Measurements from ENCODE around the gene TSC1. TPM values are rescaled to one million over a fixed set of nuclear protein-coding genes. Genes with fewer than 3 reads are reported as not detected.

Gene TSC1
- total and polyA plus RNA-seq, 2 experiments from 2014 or later, result 23.7 to 48.0 TPM

DNA sequence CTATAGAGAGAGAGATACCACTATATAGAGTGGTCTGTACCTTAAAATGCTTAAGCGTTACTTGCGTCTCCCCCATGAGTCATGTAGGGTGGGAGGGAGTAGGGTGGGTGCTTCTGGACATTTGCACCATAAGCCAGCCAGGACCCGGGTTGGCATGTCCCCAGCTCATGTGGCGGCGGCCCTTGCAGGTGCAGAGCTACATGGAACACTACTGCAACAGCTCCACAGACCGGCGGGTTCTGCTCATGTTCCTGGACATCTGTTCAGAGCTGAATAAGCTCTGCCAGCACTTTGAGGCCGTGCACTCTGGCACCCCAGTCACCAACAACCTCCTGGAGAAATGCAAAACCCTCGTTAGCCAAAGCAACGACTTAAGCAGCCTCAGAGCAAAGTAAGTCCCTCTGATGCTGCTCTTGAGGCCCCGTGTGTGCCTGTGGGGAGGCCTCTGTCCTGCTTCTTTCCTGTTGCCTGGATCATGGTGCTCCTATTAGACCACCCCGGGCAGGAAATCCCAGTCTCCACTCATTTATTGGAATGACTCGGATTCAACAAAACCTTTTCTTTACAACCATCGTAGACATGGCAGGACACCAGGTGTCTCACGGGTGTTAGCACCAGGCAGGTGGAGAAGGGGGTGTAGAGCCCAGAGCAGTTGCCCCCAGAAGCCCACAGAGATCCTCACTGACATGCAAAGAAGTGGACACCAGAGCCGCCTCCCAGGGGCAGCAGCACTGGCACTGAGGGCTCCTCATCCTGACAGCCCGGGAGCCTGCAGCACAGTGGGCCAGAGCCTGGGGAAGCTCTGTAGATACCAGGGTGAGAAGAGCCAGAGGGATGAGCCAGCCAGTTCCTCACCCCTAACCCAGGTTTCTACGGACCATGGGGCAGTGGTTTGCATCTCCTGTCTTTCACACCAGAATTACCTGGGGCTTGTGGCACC is 57.0 kb downstream of the TSC1 start (continued):
- TF ChIP-seq, protein P1, sequence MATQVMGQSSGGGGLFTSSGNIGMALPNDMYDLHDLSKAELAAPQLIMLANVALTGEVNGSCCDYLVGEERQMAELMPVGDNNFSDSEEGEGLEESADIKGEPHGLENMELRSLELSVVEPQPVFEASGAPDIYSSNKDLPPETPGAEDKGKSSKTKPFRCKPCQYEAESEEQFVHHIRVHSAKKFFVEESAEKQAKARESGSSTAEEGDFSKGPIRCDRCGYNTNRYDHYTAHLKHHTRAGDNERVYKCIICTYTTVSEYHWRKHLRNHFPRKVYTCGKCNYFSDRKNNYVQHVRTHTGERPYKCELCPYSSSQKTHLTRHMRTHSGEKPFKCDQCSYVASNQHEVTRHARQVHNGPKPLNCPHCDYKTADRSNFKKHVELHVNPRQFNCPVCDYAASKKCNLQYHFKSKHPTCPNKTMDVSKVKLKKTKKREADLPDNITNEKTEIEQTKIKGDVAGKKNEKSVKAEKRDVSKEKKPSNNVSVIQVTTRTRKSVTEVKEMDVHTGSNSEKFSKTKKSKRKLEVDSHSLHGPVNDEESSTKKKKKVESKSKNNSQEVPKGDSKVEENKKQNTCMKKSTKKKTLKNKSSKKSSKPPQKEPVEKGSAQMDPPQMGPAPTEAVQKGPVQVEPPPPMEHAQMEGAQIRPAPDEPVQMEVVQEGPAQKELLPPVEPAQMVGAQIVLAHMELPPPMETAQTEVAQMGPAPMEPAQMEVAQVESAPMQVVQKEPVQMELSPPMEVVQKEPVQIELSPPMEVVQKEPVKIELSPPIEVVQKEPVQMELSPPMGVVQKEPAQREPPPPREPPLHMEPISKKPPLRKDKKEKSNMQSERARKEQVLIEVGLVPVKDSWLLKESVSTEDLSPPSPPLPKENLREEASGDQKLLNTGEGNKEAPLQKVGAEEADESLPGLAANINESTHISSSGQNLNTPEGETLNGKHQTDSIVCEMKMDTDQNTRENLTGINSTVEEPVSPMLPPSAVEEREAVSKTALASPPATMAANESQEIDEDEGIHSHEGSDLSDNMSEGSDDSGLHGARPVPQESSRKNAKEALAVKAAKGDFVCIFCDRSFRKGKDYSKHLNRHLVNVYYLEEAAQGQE (IDR thresholded peaks at IDR 0.05; ENCODE audit: unreplicated experiment), result no peak
- no peak for TF ChIP-seq STAT1 (IDR thresholded peaks at IDR 0.05; ENCODE audit: unreplicated experiment)
- TF ChIP-seq ZNF331 (CRISPR knock-in tag; IDR thresholded peaks at IDR 0.05; ENCODE audit: low read depth), result no peak
- TF ChIP-seq JUNB (IDR thresholded peaks at IDR 0.05; ENCODE audit: unreplicated experiment), result no peak
- TF ChIP-seq NANOG (IDR thresholded peaks at IDR 0.05; ENCODE audit: borderline replicate concordance), result no peak
- no peak for TF ChIP-seq POLR2AphosphoS5 (IDR thresholded peaks at IDR 0.05; ENCODE audit: low read depth)
- no peak for TF ChIP-seq EZH2phosphoT487 (IDR thresholded peaks at IDR 0.05; ENCODE audit: unreplicated experiment)
- no peak for TF ChIP-seq EZH2 (IDR thresholded peaks at IDR 0.05; ENCODE audit: low read depth, unreplicated experiment)
- TF ChIP-seq CREB1 (CRISPR knock-in tag; IDR thresholded peaks at IDR 0.05; ENCODE audit: low read depth), result no peak
- no peak for TF ChIP-seq ETS1 (IDR thresholded peaks at IDR 0.05)
- TF ChIP-seq CTCF (conservative IDR thresholded peaks at IDR 0.05; ENCODE audit: low read depth in 2 of 2), result no peak
- TF ChIP-seq ZNF114 (CRISPR knock-in tag; IDR thresholded peaks at IDR 0.05), result no peak

DNA sequence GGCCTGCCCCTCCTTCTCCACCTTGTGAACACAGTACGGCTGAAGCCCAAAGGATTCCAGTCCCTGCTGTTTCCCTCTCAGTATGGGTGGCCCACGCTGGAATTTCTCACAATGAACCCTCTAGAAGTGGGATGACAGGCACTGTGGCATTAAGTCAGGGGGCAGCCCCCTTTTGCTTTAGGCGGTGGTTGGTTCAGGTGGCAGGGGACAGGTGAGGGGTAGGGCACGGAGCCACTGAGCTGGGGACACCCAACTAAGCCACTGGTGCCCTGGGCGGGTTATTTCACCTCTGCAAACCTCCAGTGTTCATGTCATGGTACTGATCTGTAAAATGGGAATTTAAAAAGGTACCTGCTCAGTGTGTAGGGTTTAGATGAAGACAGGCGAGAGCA is 58.1 kb downstream of the TSC1 start:
- Histone ChIP-seq H3K79me2 (replicated peaks; ENCODE audit: insufficient read depth) (no peaks in the 10 kb centered on the region), H4K20me1 (replicated peaks; ENCODE audit: insufficient read depth) (no peaks in the 10 kb centered on the region), H2AFZ (no peak overlapping the region), H3K27ac (ENCODE audit: low read depth) (no peak overlapping the region), H3K27me3 (ENCODE audit: insufficient read depth) (no peaks in the 10 kb centered on the region), H3F3A (replicated peaks; ENCODE audit: low read depth) (no peaks in the 10 kb centered on the region), H3K36me3 (ENCODE audit: insufficient read depth) (no peaks in the 10 kb centered on the region), H3K4me2 (no peak overlapping the region), H3K9me2 (ENCODE audit: insufficient read depth) (no peaks in the 10 kb centered on the region), H3K4me1 (ENCODE audit: insufficient read depth) (no peaks in the 10 kb centered on the region), H3K4me3 (no peak overlapping the region)
- Mint-ChIP-seq H3K4me3 (no peak overlapping the region), H3K4me1 (no peaks in the 10 kb centered on the region), H3K9me3 (no peaks in the 10 kb centered on the region), H3K27ac (no peak overlapping the region), H3K36me3 (ENCODE audit: low read depth) (no peaks in the 10 kb centered on the region), H3K27me3 (ENCODE audit: insufficient read depth, low read depth, poor library complexity) (peaks cover 7% of the 10 kb centered on the region)
- DNase-seq (ENCODE audit: low spot score), result no peak
- ATAC-seq, result no peak
- no peak for TF ChIP-seq ZNF462 (CRISPR knock-in tag; IDR thresholded peaks at IDR 0.05)

Data from GM23338 (cell line).